GM21576 (cell line): ENCODE measurements around the gene TMPRSS4.

Experiments used
- ATAC-seq: cut with Tn5 transposase; IDR thresholded peaks from one replicate; pipeline ENCODE4 v1.9.1; 2021; ENCODE audit warnings: mild to moderate bottlenecking, moderate library complexity; ENCODE audit not compliant: unreplicated experiment

TMPRSS4 gene

GRCh38 chr11:118152020-118152551, 75.2 kb downstream of the TMPRSS4 start:
- no peak for ATAC-seq

- no peak for ATAC-seq
Measured at GRCh38 chr11:118152552-118153471, 75.9 kb downstream of the TMPRSS4 start, which contains the start of gene SCN4B. SCN4B (minus strand) TSS chr11:118152823; CDS start chr11:118152673, 150 bp downstream.

DNA sequence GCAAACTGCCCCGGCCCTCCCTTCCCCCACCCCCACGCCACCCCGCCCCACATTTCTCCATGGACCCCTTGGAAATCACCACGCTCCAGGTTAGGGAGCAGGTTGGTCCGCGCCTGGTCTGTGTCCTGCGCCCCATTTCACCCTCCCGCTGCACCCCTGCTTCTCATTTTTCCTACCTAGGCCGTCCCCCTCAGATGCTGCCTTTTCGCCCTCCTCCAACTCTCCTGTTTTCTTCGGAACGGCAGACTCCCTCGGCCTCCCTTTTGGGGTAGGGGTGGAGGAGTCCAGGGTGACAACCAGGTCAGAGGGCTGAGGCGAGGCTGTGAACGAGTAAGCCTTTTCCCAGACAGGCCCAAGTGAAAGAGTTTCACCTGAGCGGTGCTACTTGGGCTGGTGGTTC, 76.6 kb downstream of the TMPRSS4 start:
- ATAC-seq, result no peak

GRCh38 chr11:118153976-118154375, 77.1 kb downstream of the TMPRSS4 start:
- no peak for ATAC-seq

GRCh38 chr11:118154641-118155040, 77.8 kb downstream of the TMPRSS4 start:
- ATAC-seq, result no peak

- no peak for ATAC-seq
Measured at GRCh38 chr11:118155776-118156530, 79.1 kb downstream of the TMPRSS4 start.

DNA sequence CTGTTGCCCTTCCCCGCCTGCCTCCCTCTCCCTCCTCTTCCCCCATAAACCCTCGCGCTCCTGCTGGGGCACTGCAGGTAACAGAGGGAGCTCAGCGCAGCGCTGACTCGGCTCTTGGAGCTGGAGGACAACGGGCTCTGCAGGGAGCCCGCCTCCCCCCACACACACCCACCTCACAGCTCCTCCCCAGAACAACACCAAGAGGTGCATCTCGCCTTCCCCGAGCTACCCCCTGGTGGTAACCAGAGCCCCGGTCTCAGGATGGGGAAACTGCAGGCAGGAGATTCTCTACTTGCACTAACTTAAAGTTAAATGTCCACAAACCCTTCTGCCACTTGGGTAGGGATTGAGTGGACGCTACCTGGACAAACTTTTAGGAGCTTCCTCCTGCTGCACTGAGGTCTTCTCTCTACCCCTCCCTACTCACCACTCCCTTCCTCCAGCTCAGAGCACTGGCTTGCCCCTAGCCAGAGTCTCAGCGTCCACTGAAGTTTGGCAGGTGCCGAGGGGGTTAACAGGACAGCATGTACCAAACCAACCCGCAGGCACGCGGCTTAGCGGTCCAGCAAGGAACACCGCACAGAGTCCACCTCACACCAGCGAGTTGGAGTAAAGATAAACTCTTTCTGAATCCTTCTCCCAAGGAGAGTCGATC, 79.8 kb downstream of the TMPRSS4 start:
- no peak for ATAC-seq

- no peak for ATAC-seq
Measured at GRCh38 chr11:118157186-118157895, 80.5 kb downstream of the TMPRSS4 start.

DNA sequence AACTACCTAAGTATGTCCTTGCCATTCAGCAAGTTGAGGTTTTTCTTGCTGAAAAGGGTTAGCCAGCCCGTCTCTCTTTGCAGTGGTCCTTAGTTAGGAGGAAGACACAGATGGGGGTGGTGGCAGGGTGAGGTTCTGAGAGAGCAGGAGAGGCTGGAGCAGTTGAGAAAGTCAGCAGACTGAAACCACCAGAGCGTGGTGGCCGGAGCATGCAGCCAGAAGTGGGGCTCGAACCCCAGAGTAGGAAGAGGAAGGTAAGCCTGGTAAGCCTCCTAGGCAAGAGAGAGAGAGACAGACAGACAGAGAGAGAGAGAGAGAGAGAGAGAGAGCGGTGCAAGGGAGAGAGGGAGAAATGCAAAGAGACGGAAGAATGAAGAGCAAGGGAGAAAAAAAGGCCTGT, 84.9 kb downstream of the TMPRSS4 start:
- no peak for ATAC-seq

GRCh38 chr11:118162846-118163245, 86.0 kb downstream of the TMPRSS4 start:
- ATAC-seq, result no peak

- no peak for ATAC-seq
Measured at GRCh38 chr11:118163494-118163893, 86.6 kb downstream of the TMPRSS4 start.

DNA sequence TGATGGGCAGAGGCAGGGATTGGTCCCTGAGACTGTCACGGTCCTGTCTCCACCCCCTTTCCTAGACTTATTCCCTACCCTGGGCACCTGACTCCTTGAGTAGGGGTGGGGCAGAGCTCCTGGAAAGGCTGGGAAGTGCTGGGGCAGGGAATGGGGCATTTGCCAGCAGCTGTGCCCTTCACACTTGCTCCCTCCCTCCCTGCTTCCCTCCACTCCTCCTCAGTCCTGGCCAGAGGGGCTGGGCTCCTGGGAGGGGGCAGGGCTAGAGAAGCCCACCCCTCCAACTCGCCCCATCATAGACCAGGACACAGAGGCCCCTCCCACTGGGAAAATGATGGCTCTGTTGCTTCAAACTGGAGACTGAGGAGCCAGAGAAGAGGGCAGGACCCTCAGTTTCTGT, 88.0 kb downstream of the TMPRSS4 start:
- ATAC-seq, result no peak

DNA sequence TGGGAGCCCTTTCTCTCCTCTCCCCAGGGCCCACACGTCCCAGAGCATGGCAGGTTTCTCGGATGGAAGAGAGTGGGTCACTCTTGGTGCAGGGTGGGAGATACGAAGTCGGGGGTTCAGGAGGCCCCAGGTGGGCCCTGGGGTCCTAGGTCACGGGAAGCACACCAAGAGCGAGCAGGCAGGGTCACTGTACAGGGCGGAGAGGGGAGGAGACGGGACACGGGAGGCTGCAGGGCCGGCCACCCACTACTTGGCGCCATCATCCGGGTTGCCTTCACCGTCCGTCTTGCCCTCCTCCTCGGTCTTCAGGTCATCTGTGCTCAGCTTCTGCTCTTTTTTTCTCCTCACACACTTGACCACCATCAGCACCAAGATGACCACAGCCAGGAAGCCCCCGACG, 89.8 kb downstream of the TMPRSS4 start:
- no peak for ATAC-seq

- no peak for ATAC-seq
Measured at GRCh38 chr11:118167253-118167652, 90.4 kb downstream of the TMPRSS4 start.

DNA sequence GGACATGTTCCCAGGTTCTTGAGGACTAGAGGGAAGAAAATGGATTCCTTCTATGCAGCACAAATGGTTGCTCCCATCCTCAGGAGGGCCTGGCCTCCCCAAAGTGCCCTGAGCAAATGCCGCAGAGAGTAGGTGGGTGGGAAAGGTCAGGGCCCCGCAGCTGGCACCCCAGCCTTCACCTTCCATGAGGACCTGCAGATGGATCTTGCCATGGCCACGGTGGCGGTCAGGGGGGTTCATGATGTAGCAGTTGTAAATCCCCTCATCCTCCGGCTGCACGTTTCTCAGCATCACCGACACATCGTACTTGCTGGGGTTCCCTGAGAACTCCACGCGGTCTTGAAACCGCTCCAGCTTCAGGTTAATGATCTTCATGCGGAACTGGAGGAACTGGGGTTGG, 91.0 kb downstream of the TMPRSS4 start:
- ATAC-seq, result no peak

DNA sequence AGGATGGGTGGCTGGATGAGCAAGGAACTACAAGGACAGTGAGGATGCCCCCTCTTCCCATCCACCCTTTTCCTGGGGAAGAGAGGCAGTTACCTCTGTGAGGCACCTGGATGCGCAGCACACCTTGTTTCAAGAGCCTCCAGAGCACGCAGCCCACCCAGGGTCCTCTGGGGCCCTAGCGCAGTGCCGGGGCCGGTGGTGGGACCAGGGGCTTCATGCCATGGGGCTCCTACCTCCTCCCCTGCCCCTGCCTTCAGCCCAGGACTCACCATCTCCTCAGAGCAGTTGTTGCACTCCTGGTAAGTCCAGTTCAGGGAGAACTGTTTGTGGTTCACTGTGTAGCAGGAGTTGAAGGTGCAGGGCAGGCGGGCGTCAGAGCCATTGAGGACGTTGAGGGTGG, 91.4 kb downstream of the TMPRSS4 start:
- no peak for ATAC-seq

DNA sequence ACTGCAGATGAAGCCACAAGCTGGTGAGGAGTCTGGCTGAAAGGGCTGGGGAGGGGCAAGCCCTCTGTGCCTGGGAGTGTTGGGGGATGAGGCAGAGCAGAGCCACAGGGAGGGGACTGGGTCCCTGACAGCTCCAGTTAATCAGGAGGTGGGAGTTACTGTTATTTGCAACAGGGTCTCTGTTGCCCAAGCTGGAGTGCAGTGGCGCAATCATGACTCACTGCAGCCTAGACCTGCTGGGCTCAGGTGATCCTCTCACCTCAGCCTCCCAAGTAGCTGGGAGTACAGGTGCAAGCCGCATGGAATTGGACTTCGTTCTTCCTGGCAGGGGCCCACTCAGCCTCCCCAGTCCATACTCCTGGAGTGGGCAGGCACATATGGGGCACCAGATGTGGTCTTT, 91.9 kb downstream of the TMPRSS4 start:
- no peak for ATAC-seq

DNA sequence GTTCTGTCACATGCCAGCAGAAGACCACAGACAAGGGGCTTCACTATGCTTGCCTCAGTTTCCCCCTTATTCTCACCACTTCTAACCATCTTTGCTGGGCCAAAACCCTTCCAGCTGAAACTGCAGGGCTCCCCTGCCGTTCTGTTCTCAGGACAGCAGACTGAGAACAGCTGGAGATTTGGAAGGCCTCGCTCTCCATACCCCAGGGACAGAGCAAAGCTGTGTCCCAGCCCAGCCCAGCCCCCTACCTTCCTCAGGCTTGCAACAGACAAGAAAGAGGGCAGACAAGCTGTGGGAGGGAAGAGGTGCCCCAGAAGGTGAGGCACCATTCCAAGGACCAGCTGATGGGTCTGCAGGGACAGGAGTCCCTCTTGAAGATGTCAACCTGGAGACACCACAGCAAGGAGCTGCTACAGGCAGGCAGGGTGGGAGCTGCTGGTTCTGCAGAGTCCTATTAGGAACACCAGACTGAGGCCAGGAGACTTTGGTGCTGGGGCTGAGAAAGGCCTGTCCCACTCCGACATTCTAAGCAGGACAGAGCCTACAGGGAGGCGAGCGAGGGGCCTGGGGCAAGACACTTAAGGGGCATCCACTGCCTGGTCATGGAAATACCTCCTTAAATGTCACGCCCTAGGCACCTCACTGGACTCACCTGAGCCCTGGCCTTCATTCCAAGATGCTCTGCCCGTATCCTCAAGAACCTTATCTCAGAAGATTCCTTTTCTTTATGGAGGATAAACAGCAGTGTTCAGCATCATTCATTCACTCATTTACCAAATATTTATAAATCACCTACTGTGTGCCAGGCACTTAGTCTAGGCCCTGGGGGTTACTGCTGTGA, 92.6 kb downstream of the TMPRSS4 start:
- ATAC-seq, result no peak

DNA sequence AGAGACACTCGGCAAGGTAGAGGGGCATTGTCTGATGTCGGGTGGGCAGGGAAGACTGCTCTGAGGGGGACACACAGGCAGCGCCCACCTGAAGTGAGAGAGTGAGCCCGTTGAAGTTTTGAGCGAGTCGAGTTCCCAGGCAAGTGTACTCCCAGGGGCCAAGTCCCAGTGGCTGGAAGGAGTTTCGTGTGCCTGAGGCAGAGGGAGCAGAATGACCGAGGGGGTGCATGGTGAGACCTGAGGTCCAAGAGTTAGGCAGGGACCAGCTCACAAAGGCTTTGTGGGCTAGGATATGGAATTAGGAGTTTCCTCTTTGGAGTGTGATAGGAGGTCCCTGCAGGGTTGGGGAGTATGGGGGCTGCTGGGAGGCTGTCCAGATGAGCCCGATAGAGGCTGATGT, 93.4 kb downstream of the TMPRSS4 start:
- ATAC-seq, result no peak

DNA sequence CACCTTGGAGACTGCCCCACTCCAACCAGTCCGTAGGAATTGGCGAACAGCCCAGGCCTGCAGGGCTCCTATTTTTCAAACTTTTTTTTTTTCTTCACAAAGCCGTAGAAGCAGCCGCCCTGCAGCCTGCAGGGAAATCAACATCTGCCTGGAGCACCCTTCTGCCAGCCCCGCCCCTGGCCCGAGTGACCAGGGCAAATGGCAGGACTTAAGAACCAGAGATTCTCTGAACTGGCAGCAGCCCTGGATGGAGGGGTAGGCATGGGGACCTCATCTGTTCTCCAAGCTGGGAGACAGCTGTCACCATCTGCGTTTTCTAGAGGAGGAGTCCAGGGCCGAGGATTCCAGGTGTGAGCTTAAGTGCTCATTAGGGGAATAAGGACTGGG, 94.0 kb downstream of the TMPRSS4 start:
- no peak for ATAC-seq
